GM18508 (cell line): Measurements from ENCODE around the gene PRAC1.

Experiments used
- ATAC-seq: cut with Tn5 transposase; IDR thresholded peaks from one replicate; pipeline ENCODE4 v1.9.1; 2021; ENCODE audit warnings: moderate number of reproducible peaks; ENCODE audit not compliant: insufficient read depth, unreplicated experiment

Gene PRAC1

DNA sequence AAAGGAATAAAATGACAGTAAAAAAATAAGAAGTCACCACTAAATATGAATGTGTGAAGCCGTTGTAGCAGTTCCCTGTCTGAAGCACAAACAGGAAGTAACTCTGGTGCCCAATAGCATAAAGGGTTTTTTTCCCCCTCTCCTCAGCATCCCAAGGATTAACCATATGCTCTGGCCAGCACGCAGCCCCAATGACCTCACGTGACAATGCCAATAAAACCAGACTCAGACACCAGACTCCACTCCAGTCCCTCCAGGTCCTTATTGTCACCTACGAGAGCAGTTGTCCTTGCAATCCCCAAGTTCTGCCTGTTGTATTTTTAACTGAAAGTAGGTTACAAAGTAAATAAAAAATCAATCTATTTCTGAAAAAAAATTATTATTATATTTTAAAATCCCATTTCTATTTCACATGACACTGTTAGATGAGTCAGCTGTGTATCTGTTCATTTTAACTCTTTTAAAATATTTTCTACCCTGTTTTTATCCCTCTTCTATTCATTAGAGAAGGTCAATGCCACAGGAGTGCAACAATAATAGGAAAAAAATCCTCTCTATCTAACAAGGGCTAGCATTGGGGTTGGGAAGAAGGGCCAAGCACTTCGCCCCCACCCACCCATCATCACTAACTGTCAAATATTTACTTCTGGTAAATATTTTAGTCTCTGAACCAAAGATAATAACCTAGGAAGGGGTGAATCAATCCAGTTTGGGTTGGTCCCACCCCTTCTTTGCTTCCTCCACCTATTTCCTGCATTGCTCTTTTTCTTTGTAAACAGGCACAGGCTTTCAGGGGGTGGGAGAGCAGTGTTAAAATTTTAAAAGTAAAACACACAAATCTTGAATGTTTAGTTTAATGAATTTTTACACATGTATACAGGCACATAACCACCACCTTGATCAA, 6.6 kb downstream of the PRAC1 start:
- ATAC-seq, result no peak

DNA sequence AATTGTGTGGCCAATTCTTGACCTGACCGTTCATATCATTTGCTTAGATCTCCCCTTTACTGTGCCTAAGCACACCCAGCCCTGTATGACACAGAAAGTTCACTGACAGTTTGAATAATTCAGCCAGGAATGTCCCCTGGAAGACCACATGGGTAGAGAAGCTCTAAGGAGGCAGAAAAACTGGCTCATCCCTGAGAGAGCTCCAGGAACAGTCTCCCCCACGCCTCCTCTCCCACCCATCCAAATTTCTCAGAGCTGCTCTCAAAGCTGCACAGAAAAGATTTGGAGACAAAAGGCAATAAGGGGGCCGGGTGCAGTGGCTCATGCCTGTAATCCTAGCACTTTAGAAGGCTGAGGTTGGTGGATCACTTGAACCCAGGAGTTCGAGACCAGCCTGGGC, 11.2 kb downstream of the PRAC1 start:
- no peak for ATAC-seq

DNA sequence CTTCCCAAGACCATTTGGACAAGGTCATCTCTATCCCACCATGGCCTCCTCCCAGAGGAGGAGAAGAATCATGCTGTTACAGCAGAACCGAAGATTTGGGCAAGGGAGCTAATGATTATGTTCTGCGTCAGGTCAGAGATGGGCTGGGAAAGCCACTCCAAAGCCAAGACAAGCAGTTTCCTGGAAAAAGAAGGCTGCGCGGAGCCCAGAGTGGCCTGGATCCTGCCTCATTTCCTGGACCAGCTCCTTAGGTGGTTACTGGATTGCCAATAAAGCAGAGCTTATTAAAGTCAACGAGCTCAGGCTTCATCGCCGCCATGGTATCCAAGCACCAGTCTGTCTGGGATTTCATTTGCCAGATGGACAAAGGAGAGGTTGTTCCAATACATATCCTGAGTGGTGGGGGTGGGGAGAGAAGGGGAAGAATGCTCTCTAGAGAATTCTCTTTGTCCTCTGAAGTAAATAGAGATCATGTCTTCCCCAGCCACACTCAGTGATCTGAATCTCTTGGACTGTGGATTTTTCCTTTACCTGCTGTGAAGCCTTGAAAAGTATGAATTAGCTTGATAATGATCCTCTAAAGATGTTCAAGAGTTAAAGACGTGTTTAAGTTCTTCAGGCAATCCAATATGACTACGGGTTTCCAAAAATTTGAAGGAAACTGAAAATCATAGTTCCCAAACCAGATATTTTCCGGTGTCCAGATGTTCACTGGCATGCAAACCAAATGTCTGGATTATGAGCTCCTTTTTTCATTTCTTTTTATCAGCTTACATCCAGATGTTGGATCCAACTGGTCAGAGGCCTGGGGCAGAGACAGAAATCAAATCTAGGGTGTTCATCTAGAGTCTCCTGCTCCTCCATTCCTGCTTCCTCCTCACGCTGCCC, 17.7 kb downstream of the PRAC1 start:
- ATAC-seq, result no peak

DNA sequence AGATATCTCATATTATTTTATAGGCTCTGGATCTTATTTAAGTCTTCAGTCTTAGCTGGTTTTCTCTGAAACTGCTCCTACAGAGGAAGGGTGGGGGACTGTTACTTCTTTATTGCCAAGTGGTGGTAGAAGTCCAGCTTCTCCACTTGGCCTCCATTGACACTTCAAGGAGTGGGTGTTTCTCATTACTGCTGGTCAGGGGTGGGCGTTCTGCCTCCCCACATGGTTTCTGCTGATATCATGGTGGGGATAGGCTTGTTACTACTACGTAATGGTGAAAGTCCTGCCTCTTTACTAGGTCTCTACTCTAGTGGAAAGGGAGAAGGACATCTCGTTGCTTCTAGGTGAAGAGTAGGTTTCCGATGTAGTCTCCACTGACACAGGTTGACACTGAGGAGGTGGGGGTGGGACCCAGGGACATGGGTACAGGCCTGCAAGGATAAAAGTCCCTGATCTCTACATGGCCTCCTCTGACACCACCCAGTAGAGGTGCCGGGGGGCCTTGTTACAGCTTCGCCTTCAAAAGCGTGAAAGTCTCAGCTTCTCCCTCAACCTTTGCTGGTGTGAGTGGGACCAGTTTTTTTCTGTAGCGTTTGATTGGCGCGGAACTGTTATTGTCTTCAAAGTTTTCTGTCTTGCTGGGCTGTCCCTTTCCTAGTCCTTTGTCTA, 20.3 kb downstream of the PRAC1 start:
- no peak for ATAC-seq

DNA sequence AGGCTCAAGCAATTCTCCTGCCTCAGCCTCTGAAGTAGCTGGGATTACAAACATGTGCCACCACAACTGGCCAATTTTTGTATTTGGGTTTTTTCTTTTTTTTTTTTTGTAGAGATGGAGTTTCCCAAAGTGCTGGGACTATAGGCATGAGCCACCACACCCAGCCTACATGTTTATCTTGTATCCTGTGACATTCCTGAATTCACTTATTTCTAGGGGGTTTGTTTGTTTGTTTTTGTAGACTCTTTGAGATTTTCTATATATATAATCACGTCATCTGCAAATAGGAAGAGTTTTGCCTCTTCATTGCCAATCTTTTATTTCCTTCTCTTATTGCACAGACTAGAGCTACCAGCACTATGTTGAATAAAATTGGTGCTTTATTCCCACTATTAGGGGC, 29.1 kb downstream of the PRAC1 start:
- no peak for ATAC-seq

DNA sequence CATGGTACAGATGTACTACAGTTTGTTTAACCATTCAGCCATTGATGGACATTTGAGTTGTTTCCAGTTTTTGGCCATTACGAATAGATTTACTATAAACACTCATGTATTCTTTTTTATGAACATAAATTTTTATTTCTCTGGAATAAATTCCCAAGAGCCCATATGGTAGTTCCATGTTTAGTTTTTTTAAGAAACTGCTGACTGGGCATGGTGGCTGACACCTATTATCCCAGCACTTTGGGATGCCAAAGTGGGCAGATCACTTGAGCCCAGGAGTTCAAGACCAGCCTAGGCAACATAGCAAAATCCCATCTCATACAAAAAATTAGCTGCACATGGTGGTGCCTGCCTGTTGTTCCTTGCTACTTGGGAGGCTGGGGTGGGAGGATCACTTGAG, 30.3 kb downstream of the PRAC1 start:
- no peak for ATAC-seq

DNA sequence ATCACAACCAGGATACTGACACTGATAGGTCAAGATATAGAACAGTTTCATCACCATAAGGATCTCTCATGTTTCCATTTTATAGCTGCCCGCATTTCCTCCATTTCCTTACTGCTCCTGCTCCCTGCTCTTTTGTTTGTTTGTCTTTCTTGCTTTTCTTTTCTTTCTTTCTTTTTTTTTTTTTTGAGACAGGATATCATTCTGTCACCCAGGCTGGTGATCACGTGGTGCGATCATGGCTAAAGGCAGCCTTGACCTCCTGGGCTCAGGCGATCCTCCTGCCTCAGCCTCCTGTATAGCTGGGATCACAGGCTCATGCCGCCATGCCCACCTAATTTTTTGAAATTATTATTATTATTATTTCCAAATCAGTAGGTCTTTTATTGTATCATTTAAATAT, 31.7 kb downstream of the PRAC1 start:
- no peak for ATAC-seq

DNA sequence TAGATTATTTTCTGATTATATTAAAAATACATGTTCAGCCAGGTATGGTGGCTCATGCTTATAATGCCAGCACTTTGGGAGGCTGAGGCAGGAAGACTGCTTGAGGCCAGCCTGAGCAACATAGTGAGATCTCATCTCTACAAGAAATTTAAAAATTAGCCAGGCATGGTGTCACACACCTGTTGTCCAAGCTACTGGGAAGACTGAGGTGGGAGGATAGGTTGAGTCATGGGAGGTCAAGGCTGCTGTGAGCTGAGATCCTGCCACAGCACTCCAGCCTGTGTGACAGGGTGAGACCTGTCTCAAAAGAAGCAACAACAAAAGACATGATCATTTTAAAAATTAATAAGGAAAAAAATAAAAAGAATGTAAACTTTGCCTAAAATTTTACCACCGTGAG, 40.7 kb downstream of the PRAC1 start:
- ATAC-seq, result no peak

DNA sequence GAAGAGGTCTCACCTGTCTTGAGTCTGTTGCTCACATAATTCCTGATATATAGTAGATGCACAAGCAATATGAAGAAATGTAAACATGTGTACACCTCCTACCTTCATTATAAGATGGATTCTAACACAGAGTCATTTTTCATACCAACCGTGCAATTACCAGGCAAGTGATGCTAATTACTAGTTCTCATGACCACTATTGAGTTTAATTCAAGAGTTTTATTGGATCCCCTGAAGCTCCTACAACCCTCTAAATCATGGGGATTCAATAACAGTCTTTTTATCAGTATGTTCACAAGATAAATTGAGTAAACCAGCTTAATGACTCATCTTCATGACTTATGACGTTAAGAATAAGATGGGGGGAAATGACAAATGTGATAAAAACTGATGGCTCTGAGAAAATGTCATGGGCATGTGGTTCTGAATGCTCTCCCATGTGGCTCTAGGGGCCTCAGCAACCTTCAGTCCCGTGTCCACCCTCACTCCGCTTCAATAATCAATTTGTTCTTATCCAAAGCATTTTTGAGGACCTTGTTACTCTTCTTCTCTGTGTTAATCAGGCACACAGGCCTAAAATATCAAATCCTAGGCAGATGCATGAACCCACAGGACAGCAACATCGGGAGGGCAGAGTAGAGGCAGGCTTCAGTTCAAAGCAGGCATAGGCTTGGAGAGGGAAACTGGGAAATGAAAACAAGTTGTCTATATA, 42.8 kb downstream of the PRAC1 start:
- ATAC-seq, result no peak

DNA sequence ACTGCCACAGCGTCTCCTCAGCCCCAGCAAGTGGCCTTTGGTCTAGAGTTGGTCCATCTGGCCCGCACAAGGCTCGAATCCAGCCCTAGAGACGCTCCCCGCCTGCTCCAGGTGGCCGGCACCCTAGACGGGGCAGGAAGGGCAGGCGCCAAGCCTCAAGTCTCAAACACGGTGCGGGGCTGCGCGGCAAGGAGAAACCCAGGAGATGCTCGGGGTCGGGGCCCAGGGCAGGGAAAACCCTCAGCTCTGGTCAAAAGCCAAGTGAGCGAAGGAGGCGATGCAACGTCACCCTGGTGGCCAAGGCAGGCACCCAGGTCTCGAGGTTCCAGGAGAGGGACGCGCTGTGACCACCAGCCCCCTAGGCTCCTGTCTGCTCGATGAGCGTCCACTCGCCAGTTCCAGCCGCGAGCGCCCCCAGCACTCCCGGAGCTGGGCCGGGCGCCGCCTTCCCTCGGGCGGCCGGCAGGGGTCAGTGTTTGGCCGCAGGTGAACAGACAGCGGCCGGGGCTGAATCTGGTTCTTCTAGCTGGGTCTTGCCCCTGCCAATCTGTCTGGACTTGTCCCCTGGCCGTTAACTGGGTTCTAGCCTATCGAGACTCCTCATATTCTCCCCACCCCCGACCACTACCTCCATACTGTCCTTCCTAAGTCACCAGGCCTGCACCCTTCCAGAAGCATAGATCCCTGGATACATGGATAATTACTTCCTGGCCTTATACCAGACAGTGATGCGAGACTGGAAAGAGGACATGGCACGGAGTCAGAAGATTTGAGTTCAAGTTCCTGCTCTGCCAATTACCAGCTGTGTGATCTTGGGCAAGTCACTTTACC, 44.0 kb downstream of the PRAC1 start:
- no peak for ATAC-seq

DNA sequence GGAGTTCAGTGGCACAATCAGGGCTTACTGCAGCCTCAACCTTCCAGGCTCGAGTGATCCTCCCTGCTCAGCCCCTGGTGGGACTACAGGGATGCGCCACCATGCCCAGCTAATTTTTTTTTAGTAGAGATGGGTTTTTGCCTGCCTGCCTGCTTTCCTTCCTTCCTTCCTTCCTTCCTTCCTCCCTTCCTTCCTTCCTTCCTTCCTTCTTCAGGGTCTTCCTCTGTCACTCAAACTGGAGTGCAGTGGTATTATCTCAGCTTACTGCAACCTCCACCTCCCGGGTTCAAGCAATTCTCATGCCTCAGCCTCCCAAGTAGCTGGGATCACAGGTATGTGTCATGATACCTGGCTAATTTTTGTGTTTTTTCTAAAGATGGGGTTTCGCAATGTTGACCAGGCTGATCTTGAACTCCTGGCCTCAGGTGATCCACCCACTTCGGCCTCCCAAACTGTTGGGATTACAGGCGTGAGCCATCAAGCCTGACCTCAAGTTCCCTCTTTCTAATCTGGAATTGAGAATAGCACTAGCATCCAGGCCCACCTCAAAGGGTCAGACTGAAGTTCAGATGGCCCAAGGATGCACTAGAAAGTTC, 45.3 kb downstream of the PRAC1 start:
- ATAC-seq, result no peak

DNA sequence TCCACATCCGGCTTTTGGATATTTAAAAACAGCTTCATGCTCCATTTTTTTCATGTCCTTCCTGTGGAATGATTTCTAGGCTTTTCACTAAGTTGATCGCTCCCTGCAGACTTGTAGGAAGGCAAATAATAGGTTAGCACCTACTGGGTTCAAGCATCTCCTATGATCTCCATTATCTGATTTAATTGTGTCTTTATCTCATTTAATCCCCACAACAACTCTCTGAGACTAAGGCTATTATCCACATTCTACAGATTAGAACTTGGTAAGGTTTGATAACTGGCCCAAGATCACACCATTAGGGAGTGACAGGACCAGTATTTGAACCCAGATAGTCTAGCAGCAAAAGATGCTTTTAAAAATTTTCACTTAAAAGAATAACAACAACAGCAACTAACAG, 50.0 kb downstream of the PRAC1 start:
- no peak for ATAC-seq
